Activated CD8-positive, alpha-beta memory T cell treated with anti-CD3 and anti-CD28 coated beads, Interleukin-2, amount 50 U/mL, for 4 hours (primary cell): ENCODE data around the gene TMTC2.

Source experiments
- DNase-seq: peaks from one replicate; pipeline ENCODE4 v3.0.0-alpha.2; 2020

The TMTC2 gene

GRCh38 chr12:82964446-82964845 lies 277.7 kb downstream of the TMTC2 start:
- DNase-seq, result no peak

- no peak for DNase-seq
These were observed 279.4 kb downstream of the TMTC2 start for GRCh38 chr12:82966001-82966559.

GRCh38 chr12:82968631-82969367 lies 282.1 kb downstream of the TMTC2 start:
- no peak for DNase-seq

- no peak for DNase-seq
These were observed 283.9 kb downstream of the TMTC2 start for GRCh38 chr12:82970614-82971013.

GRCh38 chr12:82971584-82971983 lies 284.9 kb downstream of the TMTC2 start:
- DNase-seq, result no peak

- DNase-seq, result no peak
These were observed 285.9 kb downstream of the TMTC2 start for GRCh38 chr12:82972624-82973023.

DNA sequence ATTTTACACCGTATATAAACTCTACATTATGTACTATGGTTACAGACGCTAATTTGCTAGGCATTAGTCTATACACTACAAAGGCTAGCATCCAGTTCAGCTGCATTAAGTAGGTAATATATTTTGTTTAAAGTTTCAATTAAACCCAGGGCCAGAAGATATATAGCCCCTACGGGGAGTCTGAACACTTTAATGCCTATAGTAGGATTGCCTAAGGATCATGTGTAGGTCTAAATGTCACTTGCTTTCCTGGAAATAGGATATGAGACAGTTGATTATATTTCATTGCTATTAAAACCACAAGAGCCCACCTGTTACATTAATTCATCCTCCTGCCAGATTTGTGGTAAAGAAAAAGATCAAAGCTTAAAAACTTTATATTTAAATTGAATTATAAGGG lies 286.9 kb downstream of the TMTC2 start:
- no peak for DNase-seq

- DNase-seq, result no peak
These were observed 294.4 kb downstream of the TMTC2 start for GRCh38 chr12:82981150-82981549.

DNA sequence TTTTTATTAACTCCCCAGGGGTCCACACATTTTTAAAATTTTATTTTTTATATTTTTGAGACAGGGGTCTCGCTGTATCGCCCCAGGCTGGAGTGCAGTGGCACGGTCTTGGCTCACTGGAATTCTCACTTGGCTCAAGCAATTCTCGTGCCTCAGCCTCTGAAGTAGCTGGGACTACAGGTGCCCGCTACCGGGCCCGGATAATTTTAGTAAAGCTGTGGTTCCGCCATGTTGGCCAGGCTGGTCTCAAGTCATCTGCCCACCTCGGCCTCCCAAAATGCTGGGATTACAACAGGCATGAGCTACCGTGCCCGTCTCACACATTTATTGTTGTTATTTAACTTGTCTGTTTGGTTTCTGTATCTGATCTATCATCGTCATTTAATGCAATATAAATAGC lies 307.4 kb downstream of the TMTC2 start:
- DNase-seq, result no peak

- no peak for DNase-seq
These were observed 309.6 kb downstream of the TMTC2 start for GRCh38 chr12:82996168-82996812.

DNA sequence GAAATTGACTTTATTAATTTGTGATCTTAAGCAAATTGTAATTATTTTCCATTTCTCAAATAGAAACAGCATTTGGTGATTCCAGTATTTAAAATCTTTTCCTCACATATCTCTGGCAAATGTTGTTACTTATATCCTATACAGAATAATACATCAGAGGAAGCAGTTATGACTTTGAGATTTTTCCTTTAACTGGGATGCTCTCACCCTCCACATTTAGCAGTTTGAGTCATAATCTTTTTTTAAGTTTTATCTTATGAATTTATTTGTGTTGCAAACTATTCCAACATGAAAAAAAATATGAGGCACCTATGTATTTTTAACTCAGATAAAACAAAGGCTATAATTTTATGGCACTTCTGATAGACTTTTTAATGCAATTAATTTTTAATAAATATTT lies 311.8 kb downstream of the TMTC2 start:
- DNase-seq, result no peak

DNA sequence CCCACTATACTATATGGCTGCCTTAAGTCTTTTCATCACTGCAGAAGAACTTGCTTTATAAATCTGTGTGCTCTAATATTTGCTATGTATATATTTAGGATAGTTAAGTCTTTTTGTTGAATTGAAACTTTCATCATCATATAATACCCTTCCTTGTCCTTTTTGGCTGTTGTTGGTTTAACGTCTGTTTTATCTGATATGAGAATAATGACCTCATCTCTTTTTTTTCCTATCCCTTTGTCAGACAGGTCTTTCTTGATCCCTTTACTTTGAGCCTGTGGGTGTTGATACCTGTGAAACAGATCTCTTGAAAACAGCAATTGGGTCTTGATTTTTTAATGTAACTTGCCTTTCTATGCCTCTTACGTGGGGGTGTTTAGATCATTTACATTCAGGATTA lies 316.3 kb downstream of the TMTC2 start:
- no peak for DNase-seq

DNA sequence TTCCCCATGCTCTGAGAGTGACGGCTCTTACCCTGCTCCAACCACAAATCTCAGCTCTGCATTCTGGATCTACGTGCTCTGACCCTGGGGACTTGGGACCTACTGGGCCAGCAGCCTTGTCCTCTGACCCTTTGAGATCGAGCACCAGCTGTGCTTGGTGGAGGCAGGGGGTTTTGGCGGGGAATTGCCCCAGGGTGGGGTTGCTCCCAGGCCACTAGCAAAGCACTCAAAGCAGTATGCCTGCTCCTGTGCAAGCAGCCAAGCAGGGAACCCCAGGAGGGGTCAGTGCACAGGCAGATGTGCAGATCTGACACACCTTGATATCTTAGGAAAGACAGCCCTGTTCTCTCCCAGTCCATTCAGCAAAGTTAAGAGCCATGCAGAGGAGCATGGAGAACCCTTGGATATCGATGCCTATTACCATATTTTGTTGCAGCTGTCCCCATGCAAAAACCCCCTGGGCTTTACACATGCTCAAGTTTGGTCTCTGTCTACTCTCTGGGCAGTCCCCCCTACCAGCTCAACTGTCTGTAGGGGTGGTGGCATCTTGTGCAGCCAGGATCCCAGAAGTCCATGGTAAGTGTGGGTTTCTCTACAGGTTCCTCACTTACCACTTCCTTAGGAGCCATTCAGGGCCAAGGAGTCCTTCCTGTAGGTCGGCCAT lies 319.0 kb downstream of the TMTC2 start:
- no peak for DNase-seq

GRCh38 chr12:83008703-83009102 lies 322.0 kb downstream of the TMTC2 start:
- DNase-seq, result no peak

- DNase-seq, result no peak
These were observed 323.6 kb downstream of the TMTC2 start for GRCh38 chr12:83010169-83010804.

- DNase-seq, result no peak
These were observed 328.9 kb downstream of the TMTC2 start for GRCh38 chr12:83015390-83016217.

GRCh38 chr12:83016218-83016835 lies 329.6 kb downstream of the TMTC2 start:
- DNase-seq, result no peak

GRCh38 chr12:83016991-83017390 lies 330.3 kb downstream of the TMTC2 start:
- DNase-seq, result no peak

- no peak for DNase-seq
These were observed 331.4 kb downstream of the TMTC2 start for GRCh38 chr12:83018088-83018487.

- DNase-seq, result no peak
These were observed 340.5 kb downstream of the TMTC2 start for GRCh38 chr12:83027021-83027723.

- DNase-seq, result no peak
These were observed 344.5 kb downstream of the TMTC2 start for GRCh38 chr12:83031196-83031595.
